Measurements from ENCODE around the gene S100A10.

The S100A10 gene

GRCh38 chr1:152009691-152010090 lies 16.0 kb upstream of the S100A10 start:
- DNase-seq: no peak

- no peak for DNase-seq
Measured at GRCh38 chr1:152007047-152007446, 13.4 kb upstream of the S100A10 start.

- DNase-seq: no peak
Measured at GRCh38 chr1:152005360-152005912, 11.8 kb upstream of the S100A10 start.

GRCh38 chr1:152003846-152004442 lies 10.3 kb upstream of the S100A10 start:
- no peak for DNase-seq

GRCh38 chr1:152002960-152003359 lies 9.3 kb upstream of the S100A10 start:
- DNase-seq: no peak

GRCh38 chr1:152001631-152002584 lies 8.2 kb upstream of the S100A10 start:
- DNase-seq: peak; percentile 92

GRCh38 chr1:152000964-152001630 lies 7.4 kb upstream of the S100A10 start:
- no peak for DNase-seq

GRCh38 chr1:151998611-151999362 lies 5.1 kb upstream of the S100A10 start:
- DNase-seq: no peak

- DNase-seq: no peak
Measured at GRCh38 chr1:151997284-151997570, 3.6 kb upstream of the S100A10 start.

GRCh38 chr1:151995774-151996173 lies 2.1 kb upstream of the S100A10 start:
- no peak for DNase-seq

GRCh38 chr1:151994956-151995355 lies 1.3 kb upstream of the S100A10 start:
- DNase-seq: no peak

- DNase-seq: peak; percentile 68
Measured at GRCh38 chr1:151993084-151993733, 450 bp downstream of the S100A10 start.

GRCh38 chr1:151992303-151993083 lies 1.2 kb downstream of the S100A10 start:
- peak; percentile 87 for DNase-seq

GRCh38 chr1:151991663-151992302 lies 1.9 kb downstream of the S100A10 start:
- no peak for DNase-seq

- DNase-seq: peak; percentile 71
Measured at GRCh38 chr1:151990856-151991198, 2.8 kb downstream of the S100A10 start.

GRCh38 chr1:151990058-151990855 lies 3.4 kb downstream of the S100A10 start:
- DNase-seq: no peak

- no peak for DNase-seq
Measured at GRCh38 chr1:151989211-151989862, 4.3 kb downstream of the S100A10 start.

- no peak for DNase-seq
Measured at GRCh38 chr1:151988405-151988923, 5.2 kb downstream of the S100A10 start.

GRCh38 chr1:151986501-151987190 lies 7.0 kb downstream of the S100A10 start:
- no peak for DNase-seq
